HG03025 (cell line): ENCODE data around the gene PTK6.
"Not testable (repeated sequence)": the region's sequence is repeated elsewhere in the genome, so short reads cannot be mapped to it uniquely, and the experiment has no call there.

Source experiments
- ATAC-seq: cut with Tn5 transposase; IDR thresholded peaks from one replicate; pipeline ENCODE4 v1.9.1; 2021; ENCODE audit warnings: mild to moderate bottlenecking, moderate library complexity; ENCODE audit not compliant: unreplicated experiment, low FRiP score

Gene PTK6

DNA sequence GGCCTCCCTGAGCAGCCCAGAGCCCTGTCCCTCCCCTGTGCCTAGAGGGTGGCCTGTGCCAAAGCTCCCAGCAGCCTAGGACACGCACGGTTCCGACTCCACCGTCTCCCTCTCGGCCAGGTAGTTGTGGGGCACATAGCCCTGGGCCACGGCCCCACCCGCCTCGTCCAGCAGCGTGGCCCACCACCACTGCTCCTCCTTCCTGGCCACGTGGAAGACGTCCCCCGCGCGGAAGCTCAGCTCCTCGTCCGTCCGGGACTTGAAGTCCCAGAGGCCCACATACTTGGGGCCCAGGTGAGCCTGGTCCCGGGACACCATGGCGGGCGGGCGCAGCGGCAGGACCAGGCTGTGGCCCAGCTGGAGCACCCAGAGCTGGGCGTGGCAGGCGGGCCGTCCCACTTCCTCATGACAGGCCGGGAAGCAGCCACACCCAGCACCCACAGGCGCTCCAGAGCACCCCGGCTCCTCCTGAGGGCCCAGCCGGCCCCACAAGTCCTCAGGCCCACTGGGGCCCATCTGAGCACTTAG, at the start of gene PTK6:
TSS of gene PTK6 (minus strand) at position 380 of the 528 bp plus-strand sequence. CDS start at position 318, 62 bp downstream.
- peak; percentile 18 for ATAC-seq

DNA sequence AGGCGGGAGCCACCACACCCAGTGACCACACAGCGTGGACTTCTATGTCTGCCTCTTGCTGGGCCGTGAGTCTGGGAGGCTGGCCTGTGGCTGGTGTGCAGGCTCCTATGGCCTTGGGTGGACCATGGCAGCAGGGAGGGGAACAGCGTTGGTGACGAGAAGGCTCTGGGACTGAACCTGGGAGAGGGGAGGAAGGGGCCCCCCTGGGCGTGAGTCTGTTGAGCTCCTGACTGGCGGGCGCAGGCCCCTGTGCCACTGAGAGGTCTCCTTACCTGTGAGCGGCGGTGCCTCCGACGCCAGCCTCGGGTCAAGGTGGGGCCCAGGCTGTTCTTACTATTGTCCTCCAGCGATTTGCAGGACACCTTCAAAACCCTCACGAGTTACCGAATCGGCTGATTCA, 49.6 kb upstream of the PTK6 start:
- ATAC-seq: no peak

DNA sequence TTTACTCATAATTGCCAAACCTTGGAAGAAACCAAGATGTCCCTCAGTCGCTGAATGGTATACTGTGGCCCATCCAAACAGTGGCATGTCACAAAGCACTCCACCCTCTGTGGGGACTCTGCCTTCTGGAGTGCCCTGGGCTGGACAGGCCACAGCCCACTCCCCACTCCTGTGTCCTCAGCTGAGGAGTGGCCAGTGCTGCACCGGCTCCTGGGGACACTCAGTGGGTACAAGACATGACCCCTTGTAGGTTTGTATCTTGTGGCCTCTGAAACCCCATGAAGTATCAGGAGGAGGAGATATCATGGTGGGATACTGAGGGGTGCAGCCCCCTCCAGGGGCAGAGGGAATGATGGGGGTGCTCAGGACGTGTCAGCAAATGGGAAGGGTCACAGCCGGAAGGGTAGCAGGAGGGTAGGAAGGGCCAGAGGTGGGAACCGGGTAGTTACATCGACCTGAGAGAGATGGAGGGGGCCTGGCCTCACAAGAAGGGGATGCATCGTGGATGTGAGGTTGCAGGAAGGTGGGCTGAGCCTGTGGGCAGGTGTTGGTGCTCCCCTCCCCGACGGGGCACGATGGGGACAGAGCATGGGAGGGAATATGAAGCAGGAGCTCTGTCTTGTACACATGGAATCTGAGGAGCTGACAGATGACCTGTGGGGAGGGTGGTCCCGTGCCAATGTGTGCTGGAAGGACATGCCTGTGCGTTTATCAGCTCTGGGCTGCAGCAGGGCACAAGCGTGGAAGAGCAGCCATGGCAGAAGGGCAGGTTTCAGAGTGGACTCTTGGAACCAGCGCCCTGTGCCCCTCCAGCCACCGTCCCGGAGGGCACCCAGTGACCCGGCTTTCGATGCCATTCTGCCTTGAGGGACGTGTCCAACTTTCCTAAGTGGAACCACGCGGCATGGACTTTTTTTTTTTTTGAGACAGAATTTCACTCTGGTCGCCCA, 48.7 kb upstream of the PTK6 start:
- no peak for ATAC-seq

DNA sequence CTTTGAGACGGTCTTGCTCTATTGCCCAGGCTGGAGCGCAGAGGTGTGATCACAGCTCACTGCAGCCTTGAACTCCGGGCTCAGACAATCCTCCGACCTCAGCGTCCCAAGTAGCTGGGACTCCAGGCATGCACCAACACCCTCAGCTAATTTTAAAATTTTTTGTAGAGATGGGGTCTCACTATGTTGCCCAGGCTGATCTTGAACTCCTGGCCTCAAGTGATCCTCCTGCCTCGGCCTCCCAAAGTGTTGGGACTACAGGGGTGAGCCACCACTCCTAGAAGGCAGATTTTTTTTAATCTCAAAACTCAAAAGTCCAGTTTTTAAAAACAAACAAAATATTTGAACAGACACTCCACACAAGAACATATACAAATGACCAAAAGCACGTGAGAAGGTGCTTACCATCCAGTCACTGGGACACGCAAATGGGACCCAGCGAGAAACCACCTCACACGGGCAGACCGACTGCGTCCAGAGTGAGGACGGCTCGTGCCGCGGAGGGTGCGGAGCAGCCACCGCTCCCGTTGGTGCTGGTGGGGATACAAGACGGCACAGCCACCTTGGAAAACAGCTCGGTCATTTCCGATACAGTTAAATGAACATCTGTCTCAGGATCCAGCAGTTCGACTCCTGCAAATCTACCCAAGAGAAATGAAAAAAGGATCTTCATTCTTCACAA, 45.3 kb upstream of the PTK6 start:
- ATAC-seq: no peak

DNA sequence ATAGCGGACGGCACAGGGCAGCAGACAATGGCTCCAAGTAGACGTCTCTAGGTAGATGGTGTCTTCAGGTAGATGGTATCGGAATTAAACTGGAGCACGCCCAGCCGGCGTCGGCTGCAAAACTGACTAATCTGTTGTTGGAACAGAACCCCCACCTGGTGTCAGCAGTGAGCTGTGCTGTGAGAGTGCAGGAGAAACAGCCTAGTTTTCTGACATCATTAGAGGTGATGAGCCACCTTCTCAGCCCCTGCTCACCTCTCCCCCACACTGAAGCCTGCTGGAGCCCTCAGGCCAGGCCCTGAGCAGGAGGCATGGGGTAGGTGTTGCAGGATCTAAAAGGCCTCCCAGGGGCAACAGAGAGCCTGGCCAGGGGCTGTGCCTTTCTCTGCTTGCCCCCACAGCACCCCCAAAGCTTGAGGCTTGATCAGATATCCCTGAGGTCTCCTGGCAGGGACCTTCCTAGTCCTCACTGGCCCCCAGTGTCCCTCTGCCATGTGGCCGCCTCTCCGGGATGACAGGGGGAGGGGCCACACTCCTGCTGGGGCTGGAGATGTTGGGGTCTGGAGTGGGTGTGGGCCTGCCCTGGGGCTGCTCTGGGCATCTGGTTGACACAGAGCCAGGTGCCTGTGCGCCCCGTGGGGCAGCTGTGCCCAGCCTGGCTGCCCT, 43.8 kb upstream of the PTK6 start:
- ATAC-seq: no peak

DNA sequence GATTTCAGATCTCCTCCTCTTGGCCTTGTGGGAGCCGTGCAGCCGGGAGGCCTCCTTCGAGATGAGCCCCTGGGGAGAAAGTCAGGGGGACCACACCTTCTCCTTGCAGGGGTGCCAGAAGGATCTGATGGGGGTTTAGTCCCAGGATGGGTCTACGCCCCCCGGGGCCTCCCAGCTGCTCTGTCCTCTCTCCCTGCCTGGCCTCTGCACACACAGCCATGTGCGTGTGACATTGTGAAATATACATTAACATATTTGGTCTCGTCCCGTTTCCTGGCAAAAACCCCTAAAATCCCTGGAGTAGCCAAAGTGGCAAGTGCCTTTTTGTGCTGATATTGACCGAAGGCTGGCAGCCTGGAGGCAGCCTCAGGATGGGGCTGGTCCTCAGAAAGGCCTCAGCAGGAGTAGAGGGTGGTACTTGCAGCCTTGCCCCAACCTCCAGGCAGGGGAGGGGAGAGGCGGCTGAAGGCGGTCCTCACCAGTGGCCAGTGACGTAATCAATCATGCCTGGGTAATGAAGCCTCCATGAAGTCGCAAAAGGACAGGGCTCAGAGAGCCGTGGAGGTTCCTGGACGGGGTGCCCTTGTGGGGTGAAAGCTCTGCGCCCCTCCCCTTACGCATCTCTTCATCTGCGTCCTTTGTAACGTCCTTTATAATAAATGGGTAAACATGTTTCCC, 42.0 kb upstream of the PTK6 start:
- no peak for ATAC-seq

DNA sequence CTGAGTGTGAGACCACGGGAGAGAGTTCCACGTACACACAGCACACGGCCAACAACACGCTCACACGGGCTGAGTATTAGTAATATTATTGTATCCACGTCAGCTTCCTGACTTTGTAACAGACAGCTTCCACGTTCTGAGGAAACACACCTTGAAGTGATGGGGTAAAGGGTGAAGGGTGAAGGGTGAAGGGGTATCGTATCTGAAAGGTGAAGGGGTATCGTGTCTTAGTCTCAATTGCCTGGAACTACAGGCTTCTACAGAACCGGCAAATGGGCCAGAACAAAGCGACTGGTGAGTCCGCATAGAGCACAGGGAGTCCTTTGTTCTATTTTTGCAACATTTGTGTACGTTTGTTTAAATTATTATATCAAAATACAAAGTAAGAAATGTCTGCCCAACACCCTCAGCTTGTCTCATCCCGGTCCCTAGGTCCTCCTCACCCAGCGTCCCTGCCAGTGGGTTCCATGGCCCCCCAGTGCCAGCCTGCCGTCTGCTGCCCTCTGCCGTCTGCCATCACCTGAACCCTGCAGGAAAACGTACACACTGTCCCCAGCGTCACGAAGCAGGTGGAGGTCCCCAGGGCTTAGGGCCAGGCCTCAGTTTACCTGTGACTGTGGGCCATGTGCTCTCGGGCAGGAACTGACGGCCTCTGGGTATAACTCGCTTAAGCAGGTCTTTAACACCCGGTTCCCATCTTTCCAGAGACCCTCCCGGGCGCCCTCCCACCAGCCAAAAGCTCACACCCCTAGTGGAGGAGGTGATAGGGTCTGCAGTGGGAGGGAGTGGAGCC, 41.2 kb upstream of the PTK6 start:
- ATAC-seq: no peak

DNA sequence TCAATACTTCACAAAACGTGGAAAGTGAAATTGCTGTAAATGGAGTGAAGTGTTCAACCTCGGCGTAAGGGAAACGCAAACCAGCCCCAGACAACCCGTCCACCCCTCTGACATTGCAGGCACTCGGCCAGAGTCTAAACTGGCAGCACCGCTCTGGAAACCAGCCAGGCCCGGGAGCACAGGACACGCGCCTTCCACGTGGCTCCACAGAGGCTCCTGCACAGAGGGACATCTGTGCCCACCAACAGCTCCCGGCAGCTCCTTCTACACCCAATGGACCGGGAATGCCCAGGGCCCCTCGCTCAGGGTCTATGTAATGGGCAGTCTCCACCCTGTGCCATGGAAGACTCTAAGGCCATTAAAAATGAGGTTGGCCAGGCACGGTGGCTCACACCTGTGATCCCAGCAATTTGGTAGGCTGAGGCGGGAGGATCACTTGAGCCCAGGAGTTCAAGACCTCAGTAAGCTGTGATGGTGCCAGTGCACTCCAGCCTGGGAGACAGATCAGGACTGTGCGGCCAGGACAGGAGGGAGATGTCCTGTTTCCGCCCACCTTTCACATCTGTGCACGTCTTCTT, 40.2 kb upstream of the PTK6 start:
- no peak for ATAC-seq

DNA sequence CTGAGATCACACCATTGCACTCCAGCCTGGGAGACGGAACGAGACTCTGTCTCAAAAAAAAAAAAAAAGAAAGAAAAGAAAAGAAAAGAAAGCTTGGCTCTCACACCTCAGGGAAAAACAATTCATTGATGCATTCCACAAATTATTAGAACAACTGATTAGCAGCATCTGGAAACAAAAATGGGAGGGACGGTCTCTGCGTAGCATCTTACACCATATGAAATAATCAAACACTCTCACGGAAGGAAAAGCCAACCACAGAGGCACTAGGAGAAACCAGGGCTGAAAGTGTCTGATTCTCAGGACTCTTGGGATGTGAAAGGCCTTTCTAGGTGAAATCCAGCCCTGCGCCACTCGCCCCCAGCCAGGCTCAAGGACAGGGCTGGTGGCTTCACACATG, 39.1 kb upstream of the PTK6 start:
- ATAC-seq: no peak

DNA sequence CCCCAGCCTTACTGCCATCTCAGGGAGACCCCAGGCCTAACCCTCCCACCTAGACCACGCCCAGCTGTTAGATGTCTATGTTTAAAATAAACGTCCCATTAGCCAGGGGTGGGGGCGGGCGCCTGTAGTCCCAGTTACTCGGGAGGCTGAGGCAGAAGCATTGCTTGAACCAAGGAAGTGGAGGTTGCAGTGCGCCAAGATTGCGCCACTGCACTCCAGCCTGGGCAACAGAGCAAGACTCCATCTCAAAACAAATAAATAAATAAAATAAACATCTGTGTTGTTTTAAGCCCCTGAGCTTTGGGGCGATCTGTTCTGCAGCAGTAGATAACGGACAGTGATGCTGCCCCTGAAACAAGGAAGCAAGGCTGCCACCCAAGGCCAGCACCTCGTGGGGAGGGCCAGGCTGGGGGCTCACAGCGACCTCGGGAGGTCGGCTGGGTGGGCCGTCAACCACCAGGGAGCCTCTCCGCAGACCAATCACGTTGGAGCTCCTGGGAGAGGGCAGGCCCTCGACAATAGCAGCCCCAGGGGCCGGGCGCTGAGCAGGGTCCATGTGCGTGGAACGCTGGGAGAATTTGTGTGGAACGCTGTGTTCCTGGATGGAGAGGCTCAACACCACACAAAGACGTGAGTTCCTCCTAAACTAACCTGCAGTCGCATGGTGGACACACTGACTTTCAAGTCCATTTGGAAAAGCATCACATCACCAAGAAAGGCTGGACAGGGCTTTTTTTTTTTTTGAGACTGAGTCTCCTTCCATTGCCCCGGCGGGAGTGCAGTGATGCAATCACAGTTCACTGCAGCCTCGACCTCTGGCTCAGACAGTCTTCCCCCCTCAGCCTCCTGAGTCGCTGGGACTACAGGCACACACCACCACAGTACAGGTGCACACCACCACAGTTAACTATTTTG, 37.9 kb upstream of the PTK6 start:
- ATAC-seq: no peak

DNA sequence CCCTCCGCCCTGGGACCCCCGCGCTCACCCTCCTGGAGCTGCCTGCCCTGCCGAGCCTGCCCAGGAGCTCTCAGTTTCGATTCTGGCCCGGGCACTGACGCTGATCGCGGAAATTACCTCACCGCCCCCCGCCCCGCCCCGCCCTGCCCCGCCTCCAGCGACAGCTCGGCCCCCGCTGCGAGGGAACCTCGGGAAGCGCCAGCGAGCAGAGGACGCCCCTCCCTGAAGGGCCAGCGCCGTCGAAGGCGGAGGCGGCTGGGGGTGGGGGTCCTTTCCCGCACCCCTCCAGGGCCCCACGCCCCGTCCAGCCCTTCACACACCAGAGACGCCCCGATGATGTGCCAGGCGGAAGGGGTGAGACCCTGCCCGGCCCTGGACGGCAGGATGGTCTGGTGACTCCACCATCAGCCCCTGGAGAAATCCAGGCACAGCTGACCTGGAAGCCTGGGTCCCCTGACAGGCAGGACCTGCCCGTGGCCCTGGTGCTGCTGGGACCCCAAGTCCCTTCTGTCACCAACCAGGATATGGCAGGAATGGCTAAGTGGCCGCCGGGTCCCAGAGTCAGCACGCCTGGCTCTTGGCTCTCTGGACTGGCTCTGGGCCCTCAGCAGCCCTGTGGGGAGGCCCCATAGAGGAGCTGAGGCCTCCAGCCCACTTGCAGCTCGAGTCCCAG, 37.1 kb upstream of the PTK6 start, which contains the start of gene HELZ2:
TSS of gene HELZ2 (minus strand) at position 84 of the 673 bp plus-strand sequence. CDS start 1,854 bp downstream, outside the sequence.
- ATAC-seq: no peak

DNA sequence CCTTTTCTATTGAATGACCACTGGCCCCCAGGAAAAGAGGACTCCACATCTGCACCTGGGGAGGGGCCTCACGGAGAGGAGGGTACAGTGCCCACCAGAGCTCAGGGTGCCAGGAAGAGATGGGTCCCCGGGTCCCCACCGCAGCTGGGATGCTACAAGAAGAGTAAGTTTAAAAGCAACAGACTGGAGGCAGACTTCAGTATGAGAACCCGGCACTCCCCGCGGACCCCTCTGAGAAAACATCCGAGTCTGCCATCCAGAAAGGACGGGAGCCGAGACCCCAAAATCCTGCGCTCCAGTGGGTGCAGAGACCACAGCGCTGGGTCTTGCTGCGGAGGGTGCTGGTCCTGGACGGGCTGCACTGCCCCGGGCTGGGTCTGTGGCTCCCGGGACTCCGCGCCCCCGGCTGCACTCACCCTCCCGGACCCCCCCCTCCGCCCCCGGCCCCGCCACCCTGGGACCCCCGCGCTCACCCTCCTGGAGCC, 36.5 kb upstream of the PTK6 start:
- no peak for ATAC-seq

DNA sequence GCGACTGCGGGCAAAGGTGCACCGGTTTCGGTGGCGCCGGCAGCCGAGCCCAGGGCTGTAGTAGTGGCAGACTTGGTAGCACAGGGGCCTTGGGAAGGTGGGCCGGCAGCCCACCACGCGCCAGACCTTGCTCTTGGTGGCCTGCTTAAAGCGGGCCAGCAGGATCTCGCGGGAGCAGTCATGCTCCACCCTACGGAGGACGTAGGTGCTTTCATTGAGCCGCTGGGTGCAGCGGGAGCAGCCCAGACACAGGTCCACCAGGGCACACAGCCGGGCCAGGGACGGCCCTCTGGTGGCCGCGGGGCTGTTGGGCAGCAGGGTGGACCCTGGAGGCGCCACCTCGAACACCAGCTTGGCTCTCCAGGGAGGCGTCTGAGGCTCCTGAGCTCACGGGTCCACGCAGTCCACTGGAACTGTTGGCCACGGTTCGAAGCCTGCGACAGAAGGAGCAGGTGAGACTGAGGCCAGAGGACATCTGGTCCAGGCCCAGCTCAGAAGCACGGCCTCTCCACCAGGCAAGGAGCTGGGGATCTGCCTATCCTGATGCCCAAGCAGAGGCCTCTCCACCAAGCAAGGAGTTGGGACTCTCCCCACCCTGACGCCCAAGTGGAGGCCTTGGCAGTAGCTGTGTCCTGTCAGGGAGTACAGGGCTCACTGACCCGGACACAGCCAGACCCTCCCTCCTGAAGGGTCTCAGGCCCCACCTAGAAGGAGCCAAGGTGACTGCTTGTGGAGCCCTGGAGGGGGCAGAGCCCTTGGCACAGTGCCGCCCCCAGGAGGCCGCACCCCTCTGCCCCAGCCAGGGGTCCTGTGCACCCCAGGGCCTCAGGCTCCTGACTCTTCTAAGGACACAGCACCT, 35.8 kb upstream of the PTK6 start:
- ATAC-seq: no peak

DNA sequence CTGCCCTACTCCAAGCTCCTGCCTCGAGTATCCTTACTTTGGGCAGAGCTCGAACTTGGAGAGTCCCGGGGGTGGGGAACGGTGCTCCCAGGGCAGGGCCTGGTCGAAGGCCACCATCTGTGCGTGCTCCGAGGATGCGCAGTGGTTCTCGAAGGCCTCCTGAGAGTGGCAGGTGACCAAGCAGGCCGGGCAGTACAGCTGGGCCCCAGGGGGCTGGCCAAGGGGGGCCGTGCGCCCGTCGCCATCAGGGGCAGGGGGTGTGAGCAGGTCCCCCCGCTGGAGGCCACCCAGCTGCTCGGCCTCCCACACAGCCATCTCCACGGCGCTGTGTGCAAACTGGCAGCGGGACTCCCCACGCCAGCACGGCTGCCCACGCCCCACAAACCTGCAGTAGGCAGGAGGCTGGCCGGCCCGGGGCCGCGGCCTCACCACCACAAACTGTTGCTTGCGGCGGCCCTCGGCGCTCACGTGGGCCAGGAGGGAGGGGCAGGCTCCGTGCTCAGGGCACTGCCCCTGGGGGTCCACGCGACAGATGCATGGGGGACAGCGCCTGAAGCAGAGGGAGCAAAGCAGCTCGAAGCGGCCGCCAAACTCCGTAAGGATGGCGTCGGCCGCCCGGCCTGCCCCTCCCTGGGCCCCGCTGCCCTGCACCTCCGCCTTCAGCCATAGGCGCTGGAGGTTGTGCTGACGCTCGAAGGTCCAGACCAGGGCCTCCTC, 35.1 kb upstream of the PTK6 start:
- no peak for ATAC-seq

DNA sequence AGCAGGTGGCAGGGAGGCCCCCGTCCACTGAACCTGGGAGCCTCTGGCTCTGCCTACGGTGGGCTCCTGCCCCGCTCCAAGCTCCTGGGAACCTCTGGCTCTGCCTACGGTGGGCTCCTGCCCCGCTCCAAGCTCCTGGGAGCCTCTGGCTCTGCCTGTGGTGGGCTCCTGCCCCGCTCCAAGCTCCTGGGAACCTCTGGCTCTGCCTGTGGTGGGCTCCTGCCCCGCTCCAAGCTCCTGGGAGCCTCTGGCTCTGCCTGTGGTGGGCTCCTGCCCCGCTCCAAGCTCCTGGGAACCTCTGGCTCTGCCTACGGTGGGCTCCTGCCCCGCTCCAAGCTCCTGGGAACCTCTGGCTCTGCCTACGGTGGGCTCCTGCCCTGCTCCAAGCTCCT, 33.9 kb upstream of the PTK6 start:
- ATAC-seq: not testable (repeated sequence)
